HepG2 (cell line): Measurements from ENCODE around the gene TPM3. TPM values are rescaled to one million over a fixed set of nuclear protein-coding genes. Genes with fewer than 3 reads are reported as not detected.
A peak's percentile ranks its signal among the peaks of the same experiment; 100 is the strongest.

ENCODE experiments used
- AGO2 ChIP-seq: fragments of 200-400 bp; formaldehyde crosslinking; optimal IDR thresholded peaks from 2 replicates; pipeline ENCODE3; 2017; ENCODE audit warnings: mild to moderate bottlenecking, low read depth, low read length, moderate library complexity
- BRD4 ChIP-seq: sonication (generic); formaldehyde crosslinking; IDR thresholded peaks from 2 replicates; pipeline ENCODE4 v1.4.0; 2020; ENCODE audit warnings: missing genetic modification reagents
- CHCHD3 ChIP-seq: sonication (generic); formaldehyde crosslinking; IDR thresholded peaks from 2 replicates; pipeline ENCODE4 v1.8.0; 2022; ENCODE audit warnings: mild to moderate bottlenecking, missing genetic modification reagents, moderate library complexity
- GABPA ChIP-seq, 2 experiments: IDR thresholded peaks; 2 replicates each; pipeline ENCODE4 v1.6.1; 2011 to 2016; ENCODE audit warnings: low read depth in 2 of 2, low read length in 1 of 2, missing biosample characterization in 1 of 2, missing genetic modification characterization in 1 of 2
- HOXD1 ChIP-seq: sonication (generic); formaldehyde crosslinking; IDR thresholded peaks from 2 replicates; pipeline ENCODE4 v1.5.0; 2020; ENCODE audit warnings: missing genetic modification reagents
- IRX3 ChIP-seq: sonication (generic); formaldehyde crosslinking; IDR thresholded peaks from 2 replicates; pipeline ENCODE4 v1.8.1; 2023; ENCODE audit warnings: mild to moderate bottlenecking, low read depth, missing genetic modification reagents, borderline replicate concordance
- MXI1 ChIP-seq: IDR thresholded peaks from 3 replicates; pipeline ENCODE4 v1.6.1; 2012; ENCODE audit warnings: low read depth, low read length, inconsistent platforms, borderline replicate concordance
- PHF5A ChIP-seq: IDR thresholded peaks from one replicate; pipeline ENCODE4 v1.6.1; 2018; ENCODE audit warnings: low read depth, missing genetic modification reagents; ENCODE audit not compliant: unreplicated experiment
- PHF8 ChIP-seq: sonication (generic); formaldehyde crosslinking; IDR thresholded peaks from 2 replicates; pipeline ENCODE4 v1.5.0; 2020; ENCODE audit warnings: missing genetic modification reagents
- POLR2A ChIP-seq, 2 experiments: IDR thresholded peaks; 2 replicates each; pipeline ENCODE4 v1.6.1; 2011; ENCODE audit warnings: low read depth in 2 of 2, low read length in 2 of 2, mild to moderate bottlenecking in 1 of 2, moderate library complexity in 1 of 2; ENCODE audit not compliant: insufficient read depth in 1 of 2
- PPARG ChIP-seq: conservative IDR thresholded peaks from 2 replicates; pipeline ENCODE4 v1.6.1; 2016; ENCODE audit warnings: missing biosample characterization, missing genetic modification reagents
- PRPF4 ChIP-seq: fragments of 200-400 bp; formaldehyde crosslinking; IDR thresholded peaks from 2 replicates; pipeline ENCODE4 v1.6.1; 2016; ENCODE audit warnings: low read length, low read depth; ENCODE audit not compliant: poor library complexity, severe bottlenecking
- RBFOX2 ChIP-seq: fragments of 200-400 bp; formaldehyde crosslinking; IDR thresholded peaks from 2 replicates; pipeline ENCODE4 v1.6.1; 2017; ENCODE audit warnings: low read depth, mild to moderate bottlenecking, low read length
- SRSF1 ChIP-seq: fragments of 200-400 bp; formaldehyde crosslinking; optimal IDR thresholded peaks from 2 replicates; pipeline ENCODE3; 2017; ENCODE audit warnings: mild to moderate bottlenecking, low read depth, low read length, moderate library complexity
- ZBTB42 ChIP-seq: sonication (generic); formaldehyde crosslinking; IDR thresholded peaks from 2 replicates; pipeline ENCODE4 v1.5.0; 2020; ENCODE audit warnings: mild to moderate bottlenecking, missing genetic modification reagents
- ZFX ChIP-seq: sonication (generic); formaldehyde crosslinking; IDR thresholded peaks from 2 replicates; pipeline ENCODE4 v1.4.0; 2020; ENCODE audit warnings: mild to moderate bottlenecking, low read depth, missing genetic modification reagents, moderate library complexity
- ZFY ChIP-seq: sonication (generic); formaldehyde crosslinking; IDR thresholded peaks from 2 replicates; pipeline ENCODE4 v1.4.0; 2020; ENCODE audit warnings: missing genetic modification reagents
- ZMAT3 ChIP-seq: sonication (generic); formaldehyde crosslinking; conservative IDR thresholded peaks from 2 replicates; pipeline ENCODE4 v1.7.0; 2021; ENCODE audit warnings: missing genetic modification reagents
- ZNF296 ChIP-seq: sonication (generic); formaldehyde crosslinking; conservative IDR thresholded peaks from 2 replicates; pipeline ENCODE4 v1.5.0; 2020; ENCODE audit warnings: mild to moderate bottlenecking, missing genetic modification reagents
- ZNF543 ChIP-seq: sonication (generic); formaldehyde crosslinking; IDR thresholded peaks from 2 replicates; pipeline ENCODE4 v1.4.0; 2020; ENCODE audit warnings: mild to moderate bottlenecking, missing genetic modification reagents
- ZNF761 ChIP-seq: sonication (generic); formaldehyde crosslinking; conservative IDR thresholded peaks from 2 replicates; pipeline ENCODE4 v1.4.0; 2020; ENCODE audit warnings: mild to moderate bottlenecking, missing genetic modification reagents
- ZSCAN30 ChIP-seq: sonication (generic); formaldehyde crosslinking; IDR thresholded peaks from 2 replicates; pipeline ENCODE4 v1.5.0; 2020; ENCODE audit warnings: mild to moderate bottlenecking, missing genetic modification reagents
- polyA plus RNA-seq, 8 experiments: library from polyadenylated mRNA; depleted of rRNA in 3 of 8; stranded (reverse) in 7 of 8; unstranded in 1 of 8; fragments of >200 nt; fragmentation: Illumina TruSeq in 4 of 8; extraction: Trizol in 4 of 8; gene quantifications; 2 replicates each; pipeline versions ENCODE4 v1.2.1 to v1.2.3, GENCODE V29; 2011 to 2016; ENCODE audit warnings: low read depth in 4 of 8, missing spikeins in 1 of 8, mixed read lengths in 1 of 8; ENCODE audit not compliant: insufficient read depth in 1 of 8
- total RNA-seq, 5 experiments: library from RNA; depleted of rRNA; stranded (reverse); fragments of >200 nt; fragmentation: Illumina TruSeq; extraction: Trizol; gene quantifications; 2 replicates each; pipeline ENCODE4 v1.2.3, GENCODE V29; 2016; ENCODE audit warnings: low read depth in 1 of 5
- TF ChIP-seq, protein P1 (sequence below): sonication (generic); formaldehyde crosslinking; IDR thresholded peaks from 2 replicates; pipeline ENCODE4 v1.4.0; 2020; ENCODE audit warnings: mild to moderate bottlenecking, missing genetic modification reagents
- TF ChIP-seq, protein P2 (sequence below): sonication (generic); formaldehyde crosslinking; IDR thresholded peaks from 2 replicates; pipeline ENCODE4 v1.4.0; 2020; ENCODE audit warnings: missing genetic modification reagents
- TF ChIP-seq, protein P3 (sequence below): sonication (generic); formaldehyde crosslinking; IDR thresholded peaks from 2 replicates; pipeline ENCODE4 v1.5.0; 2020; ENCODE audit warnings: mild to moderate bottlenecking, missing genetic modification reagents

The TPM3 gene
- total and polyA plus RNA-seq, 2 of the 13 experiments (the other 11 are each of a cell fraction or from before 2014, with no cell fraction given): 160 to 307 TPM

DNA sequence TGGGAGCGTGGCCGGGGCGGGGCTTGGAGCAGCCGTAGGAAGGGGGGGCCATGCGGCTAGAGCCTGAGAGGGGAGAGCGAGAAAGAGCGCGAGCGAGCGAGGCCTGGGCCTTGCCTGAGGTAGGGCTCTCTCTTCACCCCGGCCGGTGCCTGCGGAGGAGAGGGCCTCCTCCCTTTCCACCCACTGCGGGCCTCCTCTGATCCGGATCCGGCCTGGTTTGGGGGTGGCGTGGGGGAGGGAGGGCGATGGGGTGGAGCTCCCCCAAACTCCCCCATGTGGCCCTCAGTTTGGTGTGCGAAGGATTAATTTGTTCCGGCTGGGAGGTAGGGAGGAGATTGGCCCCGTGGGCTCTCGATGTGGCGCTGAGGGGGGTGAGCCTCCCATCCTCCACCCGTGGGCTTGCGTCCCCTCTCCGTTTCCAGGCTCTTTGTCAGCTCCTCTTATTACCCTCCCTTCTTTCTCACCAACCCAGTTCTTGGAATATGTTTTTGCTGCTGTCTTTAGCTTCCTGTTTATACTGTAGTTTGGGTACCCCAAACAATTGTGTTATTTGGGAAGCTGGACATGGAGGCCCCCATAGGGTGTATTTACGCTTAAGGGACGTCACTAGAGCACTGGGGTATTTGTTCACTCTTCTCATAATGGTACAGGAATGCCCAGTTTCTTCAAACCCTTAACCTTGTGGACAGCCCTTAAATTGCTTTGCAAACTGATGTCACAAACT is 29.5 kb upstream of the TPM3 start (continued):
- TF ChIP-seq, protein P1, sequence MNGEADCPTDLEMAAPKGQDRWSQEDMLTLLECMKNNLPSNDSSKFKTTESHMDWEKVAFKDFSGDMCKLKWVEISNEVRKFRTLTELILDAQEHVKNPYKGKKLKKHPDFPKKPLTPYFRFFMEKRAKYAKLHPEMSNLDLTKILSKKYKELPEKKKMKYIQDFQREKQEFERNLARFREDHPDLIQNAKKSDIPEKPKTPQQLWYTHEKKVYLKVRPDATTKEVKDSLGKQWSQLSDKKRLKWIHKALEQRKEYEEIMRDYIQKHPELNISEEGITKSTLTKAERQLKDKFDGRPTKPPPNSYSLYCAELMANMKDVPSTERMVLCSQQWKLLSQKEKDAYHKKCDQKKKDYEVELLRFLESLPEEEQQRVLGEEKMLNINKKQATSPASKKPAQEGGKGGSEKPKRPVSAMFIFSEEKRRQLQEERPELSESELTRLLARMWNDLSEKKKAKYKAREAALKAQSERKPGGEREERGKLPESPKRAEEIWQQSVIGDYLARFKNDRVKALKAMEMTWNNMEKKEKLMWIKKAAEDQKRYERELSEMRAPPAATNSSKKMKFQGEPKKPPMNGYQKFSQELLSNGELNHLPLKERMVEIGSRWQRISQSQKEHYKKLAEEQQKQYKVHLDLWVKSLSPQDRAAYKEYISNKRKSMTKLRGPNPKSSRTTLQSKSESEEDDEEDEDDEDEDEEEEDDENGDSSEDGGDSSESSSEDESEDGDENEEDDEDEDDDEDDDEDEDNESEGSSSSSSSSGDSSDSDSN: peak; percentile 98
- peak; percentile 14 for TF ChIP-seq ZSCAN30 (CRISPR knock-in tag)
- TF ChIP-seq AGO2: peak; percentile 68
- TF ChIP-seq, protein P2, sequence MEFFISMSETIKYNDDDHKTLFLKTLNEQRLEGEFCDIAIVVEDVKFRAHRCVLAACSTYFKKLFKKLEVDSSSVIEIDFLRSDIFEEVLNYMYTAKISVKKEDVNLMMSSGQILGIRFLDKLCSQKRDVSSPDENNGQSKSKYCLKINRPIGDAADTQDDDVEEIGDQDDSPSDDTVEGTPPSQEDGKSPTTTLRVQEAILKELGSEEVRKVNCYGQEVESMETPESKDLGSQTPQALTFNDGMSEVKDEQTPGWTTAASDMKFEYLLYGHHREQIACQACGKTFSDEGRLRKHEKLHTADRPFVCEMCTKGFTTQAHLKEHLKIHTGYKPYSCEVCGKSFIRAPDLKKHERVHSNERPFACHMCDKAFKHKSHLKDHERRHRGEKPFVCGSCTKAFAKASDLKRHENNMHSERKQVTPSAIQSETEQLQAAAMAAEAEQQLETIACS (CRISPR knock-in tag): 0 out of 2 replicates have a peak, but pooled peaks have one; percentile 18
- TF ChIP-seq ZNF296: 0 out of 2 replicates have a peak, but pooled peaks have one; percentile 50
- 0 out of 2 replicates have a peak, but pooled peaks have one; percentile 58 for TF ChIP-seq BRD4 (CRISPR knock-in tag)
- TF ChIP-seq ZFX (CRISPR knock-in tag): peak; percentile 10
- 0 out of 2 replicates have a peak, but pooled peaks have one; percentile 26 for TF ChIP-seq IRX3 (CRISPR knock-in tag)
- 0 out of 2 replicates have a peak, but pooled peaks have one; percentile 33 for TF ChIP-seq CHCHD3 (CRISPR knock-in tag)
- no peak for TF ChIP-seq ZBTB42
- TF ChIP-seq PHF5A (CRISPR knock-in tag): no peak
- TF ChIP-seq ZNF761: 0 out of 2 replicates have a peak, but pooled peaks have one; percentile 14
- TF ChIP-seq, protein P3, sequence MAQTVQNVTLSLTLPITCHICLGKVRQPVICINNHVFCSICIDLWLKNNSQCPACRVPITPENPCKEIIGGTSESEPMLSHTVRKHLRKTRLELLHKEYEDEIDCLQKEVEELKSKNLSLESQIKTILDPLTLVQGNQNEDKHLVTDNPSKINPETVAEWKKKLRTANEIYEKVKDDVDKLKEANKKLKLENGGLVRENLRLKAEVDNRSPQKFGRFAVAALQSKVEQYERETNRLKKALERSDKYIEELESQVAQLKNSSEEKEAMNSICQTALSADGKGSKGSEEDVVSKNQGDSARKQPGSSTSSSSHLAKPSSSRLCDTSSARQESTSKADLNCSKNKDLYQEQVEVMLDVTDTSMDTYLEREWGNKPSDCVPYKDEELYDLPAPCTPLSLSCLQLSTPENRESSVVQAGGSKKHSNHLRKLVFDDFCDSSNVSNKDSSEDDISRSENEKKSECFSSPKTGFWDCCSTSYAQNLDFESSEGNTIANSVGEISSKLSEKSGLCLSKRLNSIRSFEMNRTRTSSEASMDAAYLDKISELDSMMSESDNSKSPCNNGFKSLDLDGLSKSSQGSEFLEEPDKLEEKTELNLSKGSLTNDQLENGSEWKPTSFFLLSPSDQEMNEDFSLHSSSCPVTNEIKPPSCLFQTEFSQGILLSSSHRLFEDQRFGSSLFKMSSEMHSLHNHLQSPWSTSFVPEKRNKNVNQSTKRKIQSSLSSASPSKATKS: peak; percentile 62; the same call in 1 of the 2 replicates
- peak; percentile 57 for TF ChIP-seq SRSF1
- TF ChIP-seq HOXD1 (CRISPR knock-in tag): no peak
- TF ChIP-seq ZMAT3 (CRISPR knock-in tag): 0 out of 2 replicates have a peak, but pooled peaks have one; percentile 50
- TF ChIP-seq GABPA (IDR thresholded peaks at IDR 0.05; ENCODE audit: low read depth, low read length): no peak
- 0 out of 2 replicates have a peak, but pooled peaks have one; percentile 15 for TF ChIP-seq GABPA (CRISPR knock-in tag; IDR thresholded peaks at IDR 0.05; ENCODE audit: low read depth)
- peak; percentile 87 for TF ChIP-seq ZFY (CRISPR knock-in tag)
- TF ChIP-seq MXI1: no peak
- TF ChIP-seq PRPF4: no peak
- TF ChIP-seq PPARG (CRISPR knock-in tag): no peak
- TF ChIP-seq ZNF543 (CRISPR knock-in tag): peak; percentile 65; the same call in 1 of the 2 replicates
- TF ChIP-seq RBFOX2: 0 out of 2 replicates have a peak, but pooled peaks have one; percentile 43
- TF ChIP-seq PHF8 (CRISPR knock-in tag): peak; percentile 84
- peak in 1 of 2 experiments; percentile 53; a peak in 2 of 4 replicates for TF ChIP-seq POLR2A (IDR thresholded peaks at IDR 0.05; ENCODE audit: insufficient read depth in 1 of 2, low read depth in 2 of 2, low read length in 2 of 2)
